WTC11 (cell line): ENCODE data around the gene CTNNA2. TPM values are rescaled to one million over a fixed set of nuclear protein-coding genes. Genes with fewer than 3 reads are reported as not detected.

ENCODE experiments used
- ATAC-seq: fragments of 200-7000 bp; cut with Tn5 transposase; 2 replicates; pipeline ENCODE4 v1.10.0; 2021; ENCODE audit warnings: mild to moderate bottlenecking, moderate library complexity
- CTCF ChIA-PET: fragments of 300-600 bp; sonication (Branson Sonifier 250); formaldehyde crosslinking; loops from one replicate; lab custom pipeline; 2021; ENCODE audit warnings: antibody characterized with exemption; lab: Charles Lee
- POLR2A ChIA-PET: fragments of 350-600 bp; sonication (Branson Sonifier 250); formaldehyde crosslinking; loops from one replicate; lab custom pipeline; 2021; ENCODE audit warnings: antibody characterized with exemption; lab: Charles Lee
- DNase-seq: peaks from one replicate; pipeline ENCODE4 v3.0.0; 2021; ENCODE audit warnings: low spot score
- H3K27ac Mint-ChIP-seq: 2 replicates; pipeline ENCODE4 v1.8.0; 2021; ENCODE audit warnings: mixed read lengths
- H3K27me3 Mint-ChIP-seq: 2 replicates; pipeline ENCODE4 v1.8.0; 2021; ENCODE audit warnings: low read depth, mild to moderate bottlenecking, moderate library complexity, mixed read lengths
- H3K36me3 Mint-ChIP-seq: 2 replicates; pipeline ENCODE4 v1.8.0; 2021; ENCODE audit warnings: mixed read lengths
- H3K4me1 Mint-ChIP-seq: 2 replicates; pipeline ENCODE4 v1.8.0; 2022; ENCODE audit warnings: mixed read lengths
- H3K4me3 Mint-ChIP-seq: 2 replicates; pipeline ENCODE4 v1.8.0; 2021; ENCODE audit warnings: mild to moderate bottlenecking, moderate library complexity, mixed read lengths
- H3K9me3 Mint-ChIP-seq: 2 replicates; pipeline ENCODE4 v1.8.0; 2021; ENCODE audit warnings: mixed read lengths
- AFF4 ChIP-seq: sonication (generic); formaldehyde crosslinking; IDR thresholded peaks from 2 replicates; pipeline ENCODE4 v1.8.1; 2023; ENCODE audit warnings: mild to moderate bottlenecking, missing genetic modification reagents, borderline replicate concordance
- ATF1 ChIP-seq: sonication (generic); formaldehyde crosslinking; IDR thresholded peaks from 2 replicates; pipeline ENCODE4 v1.8.1; 2023; ENCODE audit warnings: mild to moderate bottlenecking, moderate library complexity, missing genetic modification reagents
- ATF6 ChIP-seq: sonication (generic); formaldehyde crosslinking; IDR thresholded peaks from 2 replicates; pipeline ENCODE4 v1.8.1; 2023; ENCODE audit warnings: mild to moderate bottlenecking, missing genetic modification reagents
- E2F4 ChIP-seq: sonication (generic); formaldehyde crosslinking; IDR thresholded peaks from 2 replicates; pipeline ENCODE4 v1.8.1; 2022; ENCODE audit warnings: low read depth, mild to moderate bottlenecking, moderate library complexity, missing genetic modification reagents, borderline replicate concordance
- EMX1 ChIP-seq: fragments of 250-450 bp; sonication (Bioruptor Pico); IDR thresholded peaks from 2 replicates; pipeline ENCODE4 v1.8.0; 2021; ENCODE audit warnings: mild to moderate bottlenecking
- GABPB1 ChIP-seq: sonication (generic); formaldehyde crosslinking; IDR thresholded peaks from 2 replicates; pipeline ENCODE4 v1.8.1; 2023; ENCODE audit warnings: mild to moderate bottlenecking, missing genetic modification reagents
- GRHL2 ChIP-seq: fragments of 250-450 bp; sonication (Bioruptor Pico); IDR thresholded peaks from 2 replicates; pipeline ENCODE4 v1.8.0; 2022; ENCODE audit warnings: mild to moderate bottlenecking, moderate library complexity; ENCODE audit not compliant: insufficient replicate concordance, severe bottlenecking
- HMGXB4 ChIP-seq: sonication (generic); formaldehyde crosslinking; IDR thresholded peaks from 2 replicates; pipeline ENCODE4 v1.8.1; 2023; ENCODE audit warnings: mild to moderate bottlenecking, moderate library complexity, missing genetic modification reagents
- IRF2 ChIP-seq: sonication (generic); formaldehyde crosslinking; IDR thresholded peaks from 2 replicates; pipeline ENCODE4 v1.8.0; 2022; ENCODE audit warnings: low read depth, missing genetic modification reagents, borderline replicate concordance
- KAT7 ChIP-seq: sonication (generic); formaldehyde crosslinking; IDR thresholded peaks from 2 replicates; pipeline ENCODE4 v1.8.1; 2023; ENCODE audit warnings: missing genetic modification reagents, mild to moderate bottlenecking, borderline replicate concordance
- MYBL2 ChIP-seq: sonication (generic); formaldehyde crosslinking; IDR thresholded peaks from 2 replicates; pipeline ENCODE4 v1.8.1; 2023; ENCODE audit warnings: mild to moderate bottlenecking, moderate library complexity, missing genetic modification reagents
- NFYB ChIP-seq: sonication (generic); formaldehyde crosslinking; conservative IDR thresholded peaks from 2 replicates; pipeline ENCODE4 v1.8.0; 2022; ENCODE audit warnings: low read depth, missing genetic modification reagents
- OVOL2 ChIP-seq: fragments of 250-450 bp; sonication (Bioruptor Pico); IDR thresholded peaks from 2 replicates; pipeline ENCODE4 v1.9.0; 2021; ENCODE audit warnings: mild to moderate bottlenecking, borderline replicate concordance
- PREB ChIP-seq: sonication (generic); formaldehyde crosslinking; IDR thresholded peaks from 2 replicates; pipeline ENCODE4 v1.8.1; 2022; ENCODE audit warnings: mild to moderate bottlenecking, missing genetic modification reagents, moderate library complexity, borderline replicate concordance
- SMAD4 ChIP-seq: sonication (generic); formaldehyde crosslinking; IDR thresholded peaks from 2 replicates; pipeline ENCODE4 v1.8.0; 2022; ENCODE audit warnings: mild to moderate bottlenecking, missing genetic modification reagents
- SP1 ChIP-seq: sonication (generic); formaldehyde crosslinking; conservative IDR thresholded peaks from 2 replicates; pipeline ENCODE4 v1.8.1; 2022; ENCODE audit warnings: missing genetic modification reagents
- ZBTB43 ChIP-seq: sonication (generic); formaldehyde crosslinking; IDR thresholded peaks from 2 replicates; pipeline ENCODE4 v1.8.1; 2023; ENCODE audit warnings: mild to moderate bottlenecking, missing genetic modification reagents
- ZNF263 ChIP-seq: sonication (generic); formaldehyde crosslinking; IDR thresholded peaks from 2 replicates; pipeline ENCODE4 v1.8.1; 2022; ENCODE audit warnings: low read depth, mild to moderate bottlenecking, moderate library complexity, missing genetic modification reagents
- ZNF317 ChIP-seq: sonication (generic); formaldehyde crosslinking; IDR thresholded peaks from 2 replicates; pipeline ENCODE4 v1.8.1; 2023; ENCODE audit warnings: low read depth, mild to moderate bottlenecking, moderate library complexity, missing genetic modification reagents, borderline replicate concordance
- ZNF423 ChIP-seq: fragments of 250-450 bp; sonication (Bioruptor Pico); IDR thresholded peaks from 2 replicates; pipeline ENCODE4 v2.1.2; 2022; ENCODE audit warnings: mild to moderate bottlenecking, moderate library complexity
- total RNA-seq: library from RNA; stranded (reverse); gene quantifications from 3 replicates; pipeline ENCODE4 v1.2.3, GENCODE V29; 2021

Gene CTNNA2
- total RNA-seq, 1 experiment from 2014 or later: 3.8 TPM

- peak; percentile 77 for ATAC-seq
- no peaks in the 10 kb centered on the region for H3K9me3 Mint-ChIP-seq
- H3K27me3 Mint-ChIP-seq: no peaks in the 10 kb centered on the region
- no peak overlapping the region for H3K27ac Mint-ChIP-seq
- H3K36me3 Mint-ChIP-seq: no peaks in the 10 kb centered on the region
- peaks cover 8% of the 10 kb centered on the region for H3K4me1 Mint-ChIP-seq
- no peak overlapping the region for H3K4me3 Mint-ChIP-seq
- no peak for DNase-seq
- TF ChIP-seq ZNF423 (CRISPR knock-in tag) (no peak), ATF6 (CRISPR knock-in tag) (no peak), MYBL2 (CRISPR knock-in tag) (no peak), ZBTB43 (CRISPR knock-in tag) (no peak), NFYB (CRISPR knock-in tag) (no peak), KAT7 (no peak)
- TF ChIP-seq, all 79 proteins: peak for 0
- CTCF ChIA-PET: interaction anchor here (0.6 to 2.3 kb wide), 11 partner anchors 8 to 381 kb away, joined by 3 to 18 read pairs (median 5); no protein-coding TSS in a partner anchor
- POLR2A ChIA-PET: interaction anchor here (1.0 kb wide), 1 partner anchor 324 kb away, joined by 3 read pairs; no protein-coding TSS in a partner anchor
These were observed 17.6 kb downstream of the CTNNA2 start for GRCh38 chr2:79530443-79530842.

GRCh38 chr2:79547568-79547967 lies 34.7 kb downstream of the CTNNA2 start:
- H3K36me3 Mint-ChIP-seq: peaks cover 80% of the 10 kb centered on the region
- ATAC-seq (no peak), DNase-seq (no peak)
- H3K4me3 Mint-ChIP-seq: no peak overlapping the region
- H3K27ac Mint-ChIP-seq: no peak overlapping the region
- POLR2A ChIA-PET: no interaction called here
- CTCF ChIA-PET: no interaction called here
- peaks cover 86% of the 10 kb centered on the region for H3K9me3 Mint-ChIP-seq
- peaks cover 9% of the 10 kb centered on the region for H3K27me3 Mint-ChIP-seq
- no peaks in the 10 kb centered on the region for H3K4me1 Mint-ChIP-seq
- no peak for TF ChIP-seq OVOL2 (CRISPR knock-in tag)
- no peak for TF ChIP-seq GABPB1 (CRISPR knock-in tag)
- TF ChIP-seq ATF1 (CRISPR knock-in tag): no peak
- no peak for TF ChIP-seq SP1 (CRISPR knock-in tag)
- TF ChIP-seq SMAD4 (CRISPR knock-in tag): no peak
- TF ChIP-seq HMGXB4: no peak
- no peak for TF ChIP-seq MYBL2 (CRISPR knock-in tag)
- TF ChIP-seq NFYB (CRISPR knock-in tag): no peak
- no peak for TF ChIP-seq GRHL2 (CRISPR knock-in tag)
- TF ChIP-seq EMX1 (CRISPR knock-in tag): no peak
- TF ChIP-seq ATF6 (CRISPR knock-in tag): no peak
- TF ChIP-seq AFF4 (CRISPR knock-in tag): no peak
- TF ChIP-seq IRF2 (CRISPR knock-in tag): no peak
- no peak for TF ChIP-seq E2F4
- TF ChIP-seq ZNF263 (CRISPR knock-in tag): no peak
- TF ChIP-seq ZNF317 (CRISPR knock-in tag): no peak
- TF ChIP-seq PREB (CRISPR knock-in tag): no peak
